ENCODE results near the gene DDR1. TPM values are rescaled to one million over a fixed set of nuclear protein-coding genes. Genes with fewer than 3 reads are reported as not detected.
"Not testable (repeated sequence)": the region's sequence is repeated elsewhere in the genome, so short reads cannot be mapped to it uniquely, and the experiment has no call there.

DDR1 gene
- total RNA-seq, 1 experiment from 2014 or later, result 95.2 TPM

GRCh38 chr6:30864325-30864724, 20.0 kb upstream of the DDR1 start:
- ATAC-seq (no peak), DNase-seq (ENCODE audit: low read depth, low spot score) (no peak)
- H3K4me3 ChIP-seq (ENCODE audit: low read depth in 2 of 2, low read length in 2 of 2), result no peak overlapping the region
- intact Hi-C loops (cut with micrococcal nuclease; ENCODE audit: unreplicated experiment) (no loop called here), in situ Hi-C loops (cut with HindIII; ENCODE audit: low pct_unique_long_range_greater_than_20kb, low sequenced_read_pairs) (loop anchor here (10.0 kb wide), 1 partner anchor 210 kb away; no protein-coding TSS in a partner anchor)
- H3K9me3 ChIP-seq (ENCODE audit: control insufficient read depth, insufficient read depth, low read depth, low read length), result no peaks in the 10 kb centered on the region; the same call in 1 of the 2 replicates
- no peaks in the 10 kb centered on the region for H3K36me3 ChIP-seq (ENCODE audit: control insufficient read depth, insufficient read depth, low read length)
- POLR2A ChIA-PET, result no interaction called here
- TF ChIP-seq SIN3A (IDR thresholded peaks at IDR 0.05; ENCODE audit: borderline replicate concordance, insufficient read depth, low read depth, low read length), result no peak
- TF ChIP-seq REST (IDR thresholded peaks at IDR 0.05; ENCODE audit: insufficient read depth in 1 of 2, low read depth in 2 of 2, low read length in 1 of 2), result no peak
- no peak for TF ChIP-seq TCF7L2 (IDR thresholded peaks at IDR 0.05; ENCODE audit: low read depth, low read length)
- TF ChIP-seq CTCF (IDR thresholded peaks at IDR 0.05), result no peak
- no peak for TF ChIP-seq POLR2AphosphoS5 (IDR thresholded peaks at IDR 0.05; ENCODE audit: low read depth, low read length)
- no peaks in the 10 kb centered on the region for H3K27me3 ChIP-seq (ENCODE audit: control insufficient read depth, insufficient read depth, low read length)
- H3K27ac ChIP-seq (ENCODE audit: low read length), result no peak overlapping the region
- CTCF ChIA-PET, result no interaction called here
- no peaks in the 10 kb centered on the region for H3K4me1 ChIP-seq (ENCODE audit: control insufficient read depth, insufficient read depth, low read length)
- no TSS peak for BruUV-seq (replicated peaks)

- H3K27me3 ChIP-seq (ENCODE audit: control insufficient read depth, insufficient read depth, low read length); H3K4me3 ChIP-seq (ENCODE audit: low read depth in 2 of 2, low read length in 2 of 2); DNase-seq (ENCODE audit: low read depth, low spot score); CTCF ChIA-PET; H3K4me1 ChIP-seq (ENCODE audit: control insufficient read depth, insufficient read depth, low read length); H3K9me3 ChIP-seq (ENCODE audit: control insufficient read depth, insufficient read depth, low read depth, low read length); BruUV-seq (replicated peaks); H3K27ac ChIP-seq (ENCODE audit: low read length); H3K36me3 ChIP-seq (ENCODE audit: control insufficient read depth, insufficient read depth, low read length); intact Hi-C loops (cut with micrococcal nuclease; ENCODE audit: unreplicated experiment); ATAC-seq; POLR2A ChIA-PET: not testable (repeated sequence)
- in situ Hi-C loops (cut with HindIII; ENCODE audit: low pct_unique_long_range_greater_than_20kb, low sequenced_read_pairs), result loop anchor here (10.0 kb wide), 1 partner anchor 206 kb away; no protein-coding TSS in a partner anchor
Measured at GRCh38 chr6:30869241-30869749, 15.0 kb upstream of the DDR1 start.

- ATAC-seq, result no peak
- intact Hi-C loops (cut with micrococcal nuclease; ENCODE audit: unreplicated experiment), result no loop called here
- H3K36me3 ChIP-seq (ENCODE audit: control insufficient read depth, insufficient read depth, low read length), result no peaks in the 10 kb centered on the region
- in situ Hi-C loops (cut with HindIII; ENCODE audit: low pct_unique_long_range_greater_than_20kb, low sequenced_read_pairs), result no loop called here
- no peak for TF ChIP-seq CTCF (IDR thresholded peaks at IDR 0.05)
- TF ChIP-seq TCF7L2 (IDR thresholded peaks at IDR 0.05; ENCODE audit: low read depth, low read length), result no peak
- no peak for DNase-seq (ENCODE audit: low read depth, low spot score)
- ChIA-PET CTCF (no interaction called here), POLR2A (no interaction called here)
- no peaks in the 10 kb centered on the region for H3K4me1 ChIP-seq (ENCODE audit: control insufficient read depth, insufficient read depth, low read length)
- H3K27me3 ChIP-seq (ENCODE audit: control insufficient read depth, insufficient read depth, low read length), result no peaks in the 10 kb centered on the region
- BruUV-seq (replicated peaks), result no TSS peak
- H3K9me3 ChIP-seq (ENCODE audit: control insufficient read depth, insufficient read depth, low read depth, low read length), result no peaks in the 10 kb centered on the region; the same call in 1 of the 2 replicates
- no peak overlapping the region for H3K4me3 ChIP-seq (ENCODE audit: low read depth in 2 of 2, low read length in 2 of 2)
- no peak overlapping the region for H3K27ac ChIP-seq (ENCODE audit: low read length)
Measured at GRCh38 chr6:30870546-30870945, 13.8 kb upstream of the DDR1 start.

Data from Panc1 (cell line).